Nephron (organoid): Measurements from ENCODE around the gene ANKH.

Source experiments
- H3K27ac Mint-ChIP-seq, 3 experiments: 2 replicates each; pipeline ENCODE4 v1.8.0; 2020; ENCODE audit warnings: mixed read lengths in 3 of 3, mild to moderate bottlenecking in 2 of 3, moderate library complexity in 1 of 3
- H3K27me3 Mint-ChIP-seq: 2 replicates; pipeline ENCODE4 v1.8.0; 2021; ENCODE audit warnings: low read depth, mild to moderate bottlenecking, moderate library complexity, mixed read lengths
- H3K36me3 Mint-ChIP-seq: 2 replicates; pipeline ENCODE4 v1.8.0; 2020; ENCODE audit warnings: low read depth, mixed read lengths
- H3K4me1 Mint-ChIP-seq: 2 replicates; pipeline ENCODE4 v1.8.0; 2020; ENCODE audit warnings: mixed read lengths
- H3K4me3 Mint-ChIP-seq, 3 experiments: 2 replicates each; pipeline ENCODE4 v1.8.0; 2020; ENCODE audit warnings: mild to moderate bottlenecking in 3 of 3, mixed read lengths in 3 of 3, moderate library complexity in 2 of 3
- H3K9me3 Mint-ChIP-seq: 2 replicates; pipeline ENCODE4 v1.8.0; 2020; ENCODE audit warnings: mixed read lengths
- CTCF ChIP-seq, 3 experiments: fragments of 200-600 bp; sonication (generic); IDR thresholded peaks; one replicate each; pipeline ENCODE4 v1.5.0; 2021; ENCODE audit warnings: antibody characterized with exemption in 3 of 3; ENCODE audit not compliant: unreplicated experiment in 3 of 3

The ANKH gene

GRCh38 chr5:14686517-14686916 is 185.1 kb downstream of the ANKH start:
- no peaks in the 10 kb centered on the region for H3K4me1 Mint-ChIP-seq
- peaks cover 61% of the 10 kb centered on the region for H3K36me3 Mint-ChIP-seq
- H3K27me3 Mint-ChIP-seq: no peaks in the 10 kb centered on the region
- H3K4me3 Mint-ChIP-seq: no peak overlapping the region
- no peak for TF ChIP-seq CTCF (IDR thresholded peaks at IDR 0.05; ENCODE audit: unreplicated experiment in 3 of 3)
- no peaks in the 10 kb centered on the region for H3K9me3 Mint-ChIP-seq
- H3K27ac Mint-ChIP-seq: no peak overlapping the region

GRCh38 chr5:14685757-14686156 is 185.8 kb downstream of the ANKH start:
- no peaks in the 10 kb centered on the region for H3K27me3 Mint-ChIP-seq
- no peak overlapping the region for H3K27ac Mint-ChIP-seq
- H3K4me3 Mint-ChIP-seq: no peak overlapping the region
- H3K9me3 Mint-ChIP-seq: no peaks in the 10 kb centered on the region
- peak; percentile 66 to 71 (median 70) for TF ChIP-seq CTCF (IDR thresholded peaks at IDR 0.05; ENCODE audit: unreplicated experiment in 3 of 3)
- H3K36me3 Mint-ChIP-seq: peaks cover 58% of the 10 kb centered on the region
- H3K4me1 Mint-ChIP-seq: no peaks in the 10 kb centered on the region

GRCh38 chr5:14684757-14685156 is 186.8 kb downstream of the ANKH start:
- Mint-ChIP-seq H3K27me3 (no peaks in the 10 kb centered on the region), H3K4me1 (no peaks in the 10 kb centered on the region)

GRCh38 chr5:14683906-14684455 is 187.6 kb downstream of the ANKH start:
- Mint-ChIP-seq H3K9me3 (no peaks in the 10 kb centered on the region), H3K27ac (no peak overlapping the region), H3K4me3 (no peak overlapping the region), H3K4me1 (no peaks in the 10 kb centered on the region), H3K36me3 (peaks cover 48% of the 10 kb centered on the region), H3K27me3 (no peaks in the 10 kb centered on the region)
- TF ChIP-seq CTCF (IDR thresholded peaks at IDR 0.05; ENCODE audit: unreplicated experiment in 3 of 3): no peak

More at GRCh38 chr5:14684757-14685156, 186.8 kb downstream of the ANKH start:
- no peak for TF ChIP-seq CTCF (IDR thresholded peaks at IDR 0.05; ENCODE audit: unreplicated experiment in 3 of 3)
- H3K9me3 Mint-ChIP-seq: no peaks in the 10 kb centered on the region
- no peak overlapping the region for H3K27ac Mint-ChIP-seq
- H3K36me3 Mint-ChIP-seq: peaks cover 52% of the 10 kb centered on the region
- H3K4me3 Mint-ChIP-seq: no peak overlapping the region

GRCh38 chr5:14681236-14681752 is 190.3 kb downstream of the ANKH start:
- no peak for TF ChIP-seq CTCF (IDR thresholded peaks at IDR 0.05; ENCODE audit: unreplicated experiment in 3 of 3)
- Mint-ChIP-seq H3K27me3 (no peaks in the 10 kb centered on the region), H3K4me1 (no peaks in the 10 kb centered on the region)

GRCh38 chr5:14679595-14679994 is 192.0 kb downstream of the ANKH start:
- no peak overlapping the region for H3K27ac Mint-ChIP-seq
- peaks cover 10% of the 10 kb centered on the region for H3K4me1 Mint-ChIP-seq
- no peak overlapping the region for H3K4me3 Mint-ChIP-seq
- no peak for TF ChIP-seq CTCF (IDR thresholded peaks at IDR 0.05; ENCODE audit: unreplicated experiment in 3 of 3)
- H3K36me3 Mint-ChIP-seq: peaks cover 39% of the 10 kb centered on the region
- H3K9me3 Mint-ChIP-seq: no peaks in the 10 kb centered on the region
- no peaks in the 10 kb centered on the region for H3K27me3 Mint-ChIP-seq

More at GRCh38 chr5:14681236-14681752, 190.3 kb downstream of the ANKH start:
- H3K9me3 Mint-ChIP-seq: no peaks in the 10 kb centered on the region
- H3K27ac Mint-ChIP-seq: no peak overlapping the region
- no peak overlapping the region for H3K4me3 Mint-ChIP-seq
- peaks cover 45% of the 10 kb centered on the region for H3K36me3 Mint-ChIP-seq
